IPS-20b (cell line): ENCODE data around the gene SFTPB.
"Not testable (repeated sequence)": the region's sequence is repeated elsewhere in the genome, so short reads cannot be mapped to it uniquely, and the experiment has no call there.

Experiments used
- H3K27ac ChIP-seq: one replicate; pipeline ENCODE4 v1.5.1; 2013; ENCODE audit warnings: low read length
- H3K27me3 ChIP-seq: 2 replicates; pipeline ENCODE4 v1.6.1; 2013; ENCODE audit warnings: mild to moderate bottlenecking, low read length, inconsistent platforms; ENCODE audit not compliant: insufficient read depth
- H3K36me3 ChIP-seq: 2 replicates; pipeline ENCODE4 v1.6.1; 2013; ENCODE audit warnings: low read depth, mild to moderate bottlenecking, inconsistent platforms, low read length, moderate library complexity; ENCODE audit not compliant: insufficient read depth
- H3K4me1 ChIP-seq: 2 replicates; pipeline ENCODE4 v1.6.1; 2013; ENCODE audit warnings: mild to moderate bottlenecking, control low read depth, inconsistent platforms, low read length, moderate library complexity; ENCODE audit not compliant: insufficient read depth
- H3K4me3 ChIP-seq: 2 replicates; pipeline ENCODE4 v1.5.1; 2013; ENCODE audit warnings: mild to moderate bottlenecking, low read length, inconsistent platforms
- H3K9ac ChIP-seq: 2 replicates; pipeline ENCODE4 v1.6.1; 2013; ENCODE audit warnings: low read depth, mild to moderate bottlenecking, inconsistent platforms, low read length, moderate library complexity
- H3K9me3 ChIP-seq: 2 replicates; pipeline ENCODE4 v1.6.1; 2013; ENCODE audit warnings: mild to moderate bottlenecking, low read depth, low read length, inconsistent platforms; ENCODE audit not compliant: insufficient read depth

The SFTPB gene

GRCh38 chr2:85660725-85661124 is 7.3 kb downstream of the SFTPB start:
- no peaks in the 10 kb centered on the region for H3K9me3 ChIP-seq

GRCh38 chr2:85660301-85660700 is 7.7 kb downstream of the SFTPB start:
- H3K9me3 ChIP-seq, H3K27me3 ChIP-seq, H3K4me3 ChIP-seq, H3K4me1 ChIP-seq, H3K9ac ChIP-seq, H3K27ac ChIP-seq: not testable (repeated sequence)
- peaks cover 11% of the 10 kb centered on the region for H3K36me3 ChIP-seq

More at GRCh38 chr2:85660725-85661124, 7.3 kb downstream of the SFTPB start:
- Histone ChIP-seq H3K9ac (no peak overlapping the region), H3K27ac (no peak overlapping the region), H3K36me3 (peaks cover 11% of the 10 kb centered on the region), H3K4me3 (no peak overlapping the region), H3K4me1 (no peaks in the 10 kb centered on the region), H3K27me3 (no peaks in the 10 kb centered on the region)

- Histone ChIP-seq H3K9ac (no peak overlapping the region), H3K27me3 (no peaks in the 10 kb centered on the region), H3K4me1 (no peaks in the 10 kb centered on the region), H3K36me3 (peaks cover 11% of the 10 kb centered on the region), H3K27ac (no peak overlapping the region), H3K4me3 (no peak overlapping the region), H3K9me3 (no peaks in the 10 kb centered on the region)
Measured at GRCh38 chr2:85659324-85659981, 8.5 kb downstream of the SFTPB start.

- H3K9ac ChIP-seq, H3K4me3 ChIP-seq, H3K27ac ChIP-seq, H3K9me3 ChIP-seq, H3K27me3 ChIP-seq, H3K4me1 ChIP-seq: not testable (repeated sequence)
- peaks cover 26% of the 10 kb centered on the region for H3K36me3 ChIP-seq
Measured at GRCh38 chr2:85657399-85657798, 10.6 kb downstream of the SFTPB start.

GRCh38 chr2:85656468-85656867 is 11.5 kb downstream of the SFTPB start:
- Histone ChIP-seq H3K4me1 (no peaks in the 10 kb centered on the region), H3K9me3 (no peaks in the 10 kb centered on the region), H3K4me3 (no peak overlapping the region), H3K36me3 (peaks cover 34% of the 10 kb centered on the region), H3K27ac (no peak overlapping the region), H3K9ac (no peak overlapping the region), H3K27me3 (no peaks in the 10 kb centered on the region)

- Histone ChIP-seq H3K4me1 (no peaks in the 10 kb centered on the region), H3K27me3 (no peaks in the 10 kb centered on the region), H3K9me3 (no peaks in the 10 kb centered on the region), H3K36me3 (peaks cover 39% of the 10 kb centered on the region), H3K4me3 (no peak overlapping the region), H3K9ac (no peak overlapping the region), H3K27ac (no peak overlapping the region)
Measured at GRCh38 chr2:85655961-85656417, 12.0 kb downstream of the SFTPB start.

- no peaks in the 10 kb centered on the region for H3K4me1 ChIP-seq
- H3K4me3 ChIP-seq = no peak overlapping the region
- H3K27me3 ChIP-seq = no peaks in the 10 kb centered on the region
- H3K9ac ChIP-seq = no peak overlapping the region
- H3K27ac ChIP-seq = no peak overlapping the region
- peaks cover 55% of the 10 kb centered on the region for H3K36me3 ChIP-seq
- H3K9me3 ChIP-seq = no peaks in the 10 kb centered on the region
Measured at GRCh38 chr2:85653996-85654395, 14.0 kb downstream of the SFTPB start.

GRCh38 chr2:85652056-85652455 is 15.9 kb downstream of the SFTPB start:
- Histone ChIP-seq H3K4me3 (no peak overlapping the region), H3K27me3 (no peaks in the 10 kb centered on the region), H3K9me3 (no peaks in the 10 kb centered on the region), H3K9ac (no peak overlapping the region), H3K27ac (no peak overlapping the region), H3K36me3 (peaks cover 70% of the 10 kb centered on the region), H3K4me1 (no peaks in the 10 kb centered on the region)

- no peak overlapping the region for H3K4me3 ChIP-seq
Measured at GRCh38 chr2:85651097-85651496, 16.9 kb downstream of the SFTPB start.

GRCh38 chr2:85650456-85650855 is 17.5 kb downstream of the SFTPB start:
- no peaks in the 10 kb centered on the region for H3K9me3 ChIP-seq
- H3K27ac ChIP-seq = no peak overlapping the region
- H3K27me3 ChIP-seq = no peaks in the 10 kb centered on the region
- H3K9ac ChIP-seq = no peak overlapping the region
- H3K4me3 ChIP-seq = no peak overlapping the region
- H3K36me3 ChIP-seq = peaks cover 81% of the 10 kb centered on the region
- no peaks in the 10 kb centered on the region for H3K4me1 ChIP-seq

More at GRCh38 chr2:85651097-85651496, 16.9 kb downstream of the SFTPB start:
- Histone ChIP-seq H3K36me3 (peaks cover 78% of the 10 kb centered on the region), H3K4me1 (no peaks in the 10 kb centered on the region), H3K9ac (no peak overlapping the region), H3K27ac (no peak overlapping the region), H3K9me3 (no peaks in the 10 kb centered on the region), H3K27me3 (no peaks in the 10 kb centered on the region)

- H3K4me3 ChIP-seq = no peak overlapping the region
- H3K4me1 ChIP-seq = no peaks in the 10 kb centered on the region
- no peaks in the 10 kb centered on the region for H3K9me3 ChIP-seq
- H3K27ac ChIP-seq = no peak overlapping the region
- peaks cover 91% of the 10 kb centered on the region for H3K36me3 ChIP-seq
- H3K27me3 ChIP-seq = no peaks in the 10 kb centered on the region
- no peak overlapping the region for H3K9ac ChIP-seq
Measured at GRCh38 chr2:85649201-85650190, 18.5 kb downstream of the SFTPB start.

- Histone ChIP-seq H3K9ac (no peak overlapping the region), H3K4me3 (no peak overlapping the region), H3K36me3 (peaks cover 92% of the 10 kb centered on the region), H3K27ac (no peak overlapping the region), H3K27me3 (no peaks in the 10 kb centered on the region), H3K9me3 (no peaks in the 10 kb centered on the region), H3K4me1 (no peaks in the 10 kb centered on the region)
Measured at GRCh38 chr2:85648619-85649018, 19.4 kb downstream of the SFTPB start.
